GM21390 (cell line): Measurements from ENCODE around the gene PRM1.
A peak's percentile ranks its signal among the peaks of the same experiment; 100 is the strongest.

Experiments used
- ATAC-seq: cut with Tn5 transposase; IDR thresholded peaks from one replicate; pipeline ENCODE4 v1.9.1; 2021; ENCODE audit not compliant: unreplicated experiment

PRM1 gene, protein sequence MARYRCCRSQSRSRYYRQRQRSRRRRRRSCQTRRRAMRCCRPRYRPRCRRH

GRCh38 chr16:11280616-11281522, at the start of gene PRM1:
Gene PRM1, minus strand, starts transcription at chr16:11281330. Its CDS starts 92 bp downstream, at chr16:11281238.
- no peak for ATAC-seq

GRCh38 chr16:11330526-11331237, 49.6 kb upstream of the PRM1 start:
- ATAC-seq: no peak

DNA sequence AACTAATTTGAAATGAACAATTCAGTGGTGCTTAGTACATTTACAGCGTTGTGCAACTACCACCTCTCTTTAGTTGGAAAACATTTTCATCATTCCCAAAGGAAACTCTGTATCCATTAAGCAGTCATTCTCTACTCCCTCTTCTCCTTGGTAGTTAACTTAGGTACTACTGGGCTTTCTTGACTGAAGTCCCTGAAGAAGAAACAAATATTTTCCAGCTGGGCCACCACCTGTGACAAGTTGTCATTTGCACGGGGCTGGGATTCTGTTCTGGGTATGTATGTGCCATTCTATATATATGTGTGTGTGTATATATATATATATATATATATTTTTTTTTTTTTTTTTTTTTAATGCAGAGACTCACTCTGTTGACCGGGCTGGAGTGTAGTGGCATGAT, 48.8 kb upstream of the PRM1 start:
- no peak for ATAC-seq

- ATAC-seq: no peak
Measured at GRCh38 chr16:11329071-11329491, 48.0 kb upstream of the PRM1 start.

DNA sequence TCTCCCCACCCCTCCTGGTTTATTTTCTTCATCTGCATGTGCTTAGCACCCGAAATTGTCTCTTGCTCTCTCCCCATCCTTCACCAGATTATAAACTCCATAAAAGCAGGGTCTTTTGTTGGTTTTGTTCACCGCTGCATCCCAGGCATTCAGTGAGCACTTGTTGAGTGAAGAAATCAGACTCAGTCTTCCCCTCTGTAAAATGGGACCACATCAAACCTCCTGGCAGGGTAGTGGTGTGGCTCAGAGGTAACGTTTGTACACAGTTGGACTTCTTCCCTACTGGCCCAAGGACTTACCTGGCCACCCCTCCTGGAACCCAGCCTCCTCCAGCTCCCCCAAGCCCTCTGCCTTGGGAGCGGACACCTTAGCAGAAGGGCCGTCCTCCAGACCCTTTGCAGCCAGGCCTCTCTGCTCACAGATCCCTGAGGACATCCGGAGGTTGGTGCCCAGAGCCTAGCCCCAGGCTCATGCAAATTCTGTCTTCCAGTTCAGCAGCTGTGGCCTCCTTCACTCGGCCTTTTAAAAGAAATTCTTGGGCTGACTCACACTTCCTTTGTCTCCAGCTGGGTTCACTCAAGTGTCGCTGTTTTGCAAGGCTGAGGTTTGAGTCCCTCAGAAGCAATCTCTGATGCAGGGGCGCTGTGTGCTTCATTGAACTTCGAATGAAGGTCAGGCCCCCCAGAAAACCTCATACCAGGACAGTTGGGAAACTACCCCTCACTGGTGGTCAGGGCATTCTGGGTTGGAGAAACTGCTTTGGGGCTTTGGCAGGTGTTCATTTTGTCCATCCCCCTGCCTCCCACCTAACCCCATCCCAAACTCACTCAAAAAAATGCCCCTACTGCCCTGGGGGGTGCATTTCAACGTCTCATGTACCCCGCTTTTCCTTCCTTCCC, 47.3 kb upstream of the PRM1 start:
- peak; percentile 72 for ATAC-seq

DNA sequence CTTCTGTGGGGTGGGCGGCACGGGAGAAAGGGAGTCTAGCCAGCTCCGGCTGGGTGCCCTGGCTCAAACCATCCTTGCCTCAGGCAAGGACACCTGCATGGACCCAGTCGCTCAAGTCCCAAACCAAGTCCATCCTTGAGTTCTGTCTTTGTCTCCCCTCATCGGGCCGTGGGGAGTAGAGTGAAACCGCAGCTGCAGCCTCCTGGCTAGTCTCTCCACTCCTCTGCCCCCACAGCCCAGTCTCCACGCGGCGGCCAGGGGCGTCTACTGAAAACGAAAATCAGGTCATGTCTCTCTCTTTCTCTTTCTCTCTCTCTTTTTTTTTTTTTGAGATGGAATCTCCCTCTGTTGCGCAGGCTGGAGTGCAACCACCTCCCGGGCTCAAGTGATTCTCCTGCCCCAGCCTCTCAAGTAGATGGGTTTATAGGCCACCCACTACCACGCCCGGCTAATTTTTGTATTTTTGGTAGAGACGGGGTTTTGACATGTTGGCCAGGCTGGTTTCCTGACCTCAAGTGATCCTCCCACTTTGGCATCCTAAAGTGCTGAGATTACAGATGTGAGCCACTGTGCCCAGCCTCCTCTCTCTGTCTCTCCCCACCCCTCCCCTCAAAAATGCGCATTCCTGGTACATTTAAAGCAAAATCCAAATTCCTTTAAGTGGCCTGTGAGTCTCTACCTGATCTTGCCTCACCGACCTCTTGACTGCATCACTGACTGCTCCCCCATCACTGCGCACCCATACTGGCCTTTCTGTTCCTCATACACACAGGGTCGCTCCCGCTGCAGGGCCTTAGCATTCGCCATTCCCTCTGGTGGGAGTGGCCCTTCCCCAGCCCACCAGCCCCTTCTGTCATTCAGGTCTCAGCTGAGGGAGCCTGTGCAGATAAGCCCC, 46.4 kb upstream of the PRM1 start:
- ATAC-seq: no peak

- no peak for ATAC-seq
Measured at GRCh38 chr16:11326737-11327276, 45.7 kb upstream of the PRM1 start.

- no peak for ATAC-seq
Measured at GRCh38 chr16:11326084-11326736, 45.1 kb upstream of the PRM1 start.

GRCh38 chr16:11325404-11326083, 44.4 kb upstream of the PRM1 start:
- no peak for ATAC-seq

DNA sequence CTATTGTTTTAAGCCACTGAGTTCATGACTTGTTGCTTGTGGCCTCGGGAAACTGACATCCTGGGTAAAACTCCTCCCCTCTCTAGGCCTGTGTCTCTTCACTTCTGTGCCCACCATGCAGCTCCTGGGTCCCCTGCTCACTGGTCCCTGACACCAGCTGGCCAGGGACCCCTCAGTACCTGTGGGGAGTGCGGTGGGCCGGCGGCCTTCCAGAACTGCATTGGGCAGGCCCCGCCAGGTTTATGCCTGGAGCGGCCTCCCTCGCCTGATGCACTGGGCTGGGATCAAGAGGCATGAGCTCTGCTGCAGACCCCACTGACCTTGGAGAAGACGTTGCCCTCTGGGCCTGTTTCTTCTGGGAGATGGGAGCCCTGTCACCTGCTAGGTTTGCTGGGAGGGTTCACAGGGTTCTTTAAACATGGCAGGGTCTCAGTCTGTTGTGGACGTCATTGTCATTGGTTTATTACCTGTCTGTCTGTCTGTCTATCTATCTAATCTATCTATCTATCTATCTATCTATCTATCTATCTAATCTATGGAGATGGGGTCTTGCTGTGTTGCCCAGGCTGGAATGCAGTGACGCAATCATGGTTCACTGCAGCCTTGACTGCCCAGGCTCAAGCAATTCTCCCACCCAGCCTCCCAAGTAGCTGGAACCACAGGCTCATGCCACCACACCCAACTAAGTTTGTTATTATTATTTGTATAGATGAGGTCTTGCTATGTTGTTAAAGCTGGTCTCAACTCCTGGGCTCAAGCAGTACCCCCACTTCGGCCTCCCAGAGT, 42.6 kb upstream of the PRM1 start:
- ATAC-seq: no peak

DNA sequence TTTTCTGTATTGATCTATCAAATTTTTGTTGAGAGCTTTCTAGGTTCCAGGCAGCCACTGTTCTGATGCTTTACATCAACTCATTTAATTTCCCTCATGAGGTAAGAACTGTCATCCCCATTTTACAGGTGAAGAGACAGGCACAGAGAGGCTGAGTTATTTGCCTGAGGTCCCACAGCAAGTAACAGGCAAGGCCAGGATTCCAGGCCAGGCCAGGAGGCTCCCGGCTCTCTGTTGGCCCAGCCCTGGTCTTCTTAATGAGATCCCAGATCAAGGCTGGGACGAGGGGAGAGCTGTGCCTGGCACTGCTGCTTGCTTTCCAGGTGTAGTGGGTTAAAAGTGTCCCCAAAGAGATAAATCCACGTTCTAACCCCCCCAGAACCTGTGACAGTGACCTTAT, 41.7 kb upstream of the PRM1 start:
- no peak for ATAC-seq

GRCh38 chr16:11321662-11322061, 40.5 kb upstream of the PRM1 start:
- no peak for ATAC-seq

GRCh38 chr16:11320170-11320569, 39.0 kb upstream of the PRM1 start:
- ATAC-seq: no peak

- no peak for ATAC-seq
Measured at GRCh38 chr16:11319529-11320146, 38.5 kb upstream of the PRM1 start.

DNA sequence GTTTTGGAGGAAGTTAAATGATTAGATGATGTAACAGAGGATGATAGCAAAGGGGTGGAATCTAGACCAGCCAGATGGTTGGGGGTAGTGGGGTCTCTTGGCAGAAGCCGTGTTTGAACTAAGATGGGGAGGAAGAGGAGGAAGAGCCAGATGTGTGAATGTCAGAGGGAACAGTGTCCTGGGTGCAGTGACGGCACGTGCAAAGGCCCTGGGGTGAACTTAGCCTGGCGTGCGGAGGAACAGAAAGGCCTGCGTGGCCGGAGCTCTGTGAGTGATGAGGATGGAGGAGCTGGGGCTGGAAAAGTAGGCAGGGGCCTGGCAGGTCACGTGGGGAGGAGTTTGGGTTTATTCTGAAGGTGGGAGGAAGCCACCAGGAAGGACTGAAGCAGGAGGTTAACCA, 37.7 kb upstream of the PRM1 start:
- ATAC-seq: no peak

GRCh38 chr16:11316331-11317015, 35.3 kb upstream of the PRM1 start:
- no peak for ATAC-seq

DNA sequence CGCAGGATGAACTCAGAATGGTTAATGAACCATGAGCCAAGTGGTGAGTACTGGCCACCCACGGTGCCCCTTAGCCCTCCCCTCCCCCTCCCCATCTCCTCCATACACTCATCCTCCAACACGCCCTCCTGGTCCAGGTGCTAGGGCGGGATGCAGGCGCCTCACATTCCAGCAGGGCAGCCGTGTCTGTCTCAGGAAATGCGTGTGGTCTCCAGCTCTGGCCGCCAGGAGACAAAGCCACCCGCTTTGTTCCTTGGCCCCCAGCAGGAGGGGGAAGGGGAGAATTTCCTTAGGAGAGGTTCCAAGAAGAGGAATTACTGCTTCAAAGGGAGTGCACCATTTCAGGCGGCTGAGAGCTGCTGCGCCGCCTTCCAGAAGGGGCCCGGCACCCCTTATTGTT, 34.4 kb upstream of the PRM1 start:
- ATAC-seq: no peak
